Stimulated activated naive CD8-positive, alpha-beta T cell treated with anti-CD3 and anti-CD28 coated beads, Interleukin-15, amount 100 ng/mL, for 72 hours (primary cell): ENCODE results near the gene PLEKHG4B.
"Not testable (repeated sequence)": the region's sequence is repeated elsewhere in the genome, so short reads cannot be mapped to it uniquely, and the experiment has no call there.

Source experiments
- ATAC-seq: fragments of 150-1000 bp; cut with Tn5 transposase; 2 replicates; pipeline ENCODE4 v1.10.0; 2021; ENCODE audit warnings: mild to moderate bottlenecking, moderate library complexity
- DNase-seq, 2 donors: peaks; one replicate each; pipeline ENCODE4 v3.0.0; 2021 to 2022
- H3K27ac Mint-ChIP-seq, 2 donors: one replicate each; pipeline ENCODE4 v1.8.0; 2022; ENCODE audit warnings: mild to moderate bottlenecking in 2 of 2, mixed read lengths in 2 of 2, moderate library complexity in 2 of 2
- H3K27me3 Mint-ChIP-seq: one replicate; pipeline ENCODE4 v1.8.0; 2022; ENCODE audit warnings: mixed read lengths
- H3K4me1 Mint-ChIP-seq: one replicate; pipeline ENCODE4 v1.8.0; 2022; ENCODE audit warnings: mild to moderate bottlenecking, mixed read lengths
- H3K4me3 Mint-ChIP-seq, 2 donors: one replicate each; pipeline ENCODE4 v1.8.0; 2022; ENCODE audit warnings: mild to moderate bottlenecking in 2 of 2, mixed read lengths in 2 of 2, moderate library complexity in 1 of 2
- H3K9me3 Mint-ChIP-seq, 2 donors: one replicate each; pipeline ENCODE4 v1.8.0; 2022; ENCODE audit warnings: mixed read lengths in 2 of 2

The PLEKHG4B gene

GRCh38 chr5:230711-231110, 138.7 kb downstream of the PLEKHG4B start:
- H3K27ac Mint-ChIP-seq = no peak overlapping the region
- H3K4me3 Mint-ChIP-seq = no peak overlapping the region
- H3K9me3 Mint-ChIP-seq = no peaks in the 10 kb centered on the region
- ATAC-seq (no peak), DNase-seq (no peak)
- no peaks in the 10 kb centered on the region for H3K27me3 Mint-ChIP-seq
- no peaks in the 10 kb centered on the region for H3K4me1 Mint-ChIP-seq

GRCh38 chr5:231661-232060, 139.7 kb downstream of the PLEKHG4B start:
- Mint-ChIP-seq H3K4me3 (no peak overlapping the region), H3K27me3 (no peaks in the 10 kb centered on the region), H3K9me3 (no peaks in the 10 kb centered on the region), H3K4me1 (no peaks in the 10 kb centered on the region), H3K27ac (peak overlapping the region in 1 of 2 donors; percentile 60)
- ATAC-seq (no peak), DNase-seq (no peak)

- H3K9me3 Mint-ChIP-seq, H3K27me3 Mint-ChIP-seq, ATAC-seq, DNase-seq, H3K27ac Mint-ChIP-seq, H3K4me3 Mint-ChIP-seq, H3K4me1 Mint-ChIP-seq: not testable (repeated sequence)
Measured at GRCh38 chr5:233426-233825, 141.5 kb downstream of the PLEKHG4B start.

- H3K27ac Mint-ChIP-seq = no peak overlapping the region
Measured at GRCh38 chr5:234450-234849, 142.5 kb downstream of the PLEKHG4B start.

GRCh38 chr5:235527-235926, 143.6 kb downstream of the PLEKHG4B start:
- H3K27me3 Mint-ChIP-seq, DNase-seq, ATAC-seq, H3K9me3 Mint-ChIP-seq, H3K27ac Mint-ChIP-seq, H3K4me1 Mint-ChIP-seq, H3K4me3 Mint-ChIP-seq: not testable (repeated sequence)

More at GRCh38 chr5:234450-234849, 142.5 kb downstream of the PLEKHG4B start:
- Mint-ChIP-seq H3K9me3 (no peaks in the 10 kb centered on the region), H3K27me3 (no peaks in the 10 kb centered on the region), H3K4me3 (no peak overlapping the region), H3K4me1 (no peaks in the 10 kb centered on the region)
- DNase-seq (no peak), ATAC-seq (no peak)

GRCh38 chr5:237931-238330, 146.0 kb downstream of the PLEKHG4B start:
- DNase-seq, H3K9me3 Mint-ChIP-seq, H3K4me3 Mint-ChIP-seq, ATAC-seq, H3K27ac Mint-ChIP-seq, H3K27me3 Mint-ChIP-seq, H3K4me1 Mint-ChIP-seq: not testable (repeated sequence)
